HG03378 (cell line): ENCODE data around the gene OR4C16.

ENCODE experiments used
- ATAC-seq: cut with Tn5 transposase; IDR thresholded peaks from one replicate; pipeline ENCODE4 v1.9.1; 2021; ENCODE audit warnings: mild to moderate bottlenecking, moderate library complexity; ENCODE audit not compliant: unreplicated experiment

Gene OR4C16, protein sequence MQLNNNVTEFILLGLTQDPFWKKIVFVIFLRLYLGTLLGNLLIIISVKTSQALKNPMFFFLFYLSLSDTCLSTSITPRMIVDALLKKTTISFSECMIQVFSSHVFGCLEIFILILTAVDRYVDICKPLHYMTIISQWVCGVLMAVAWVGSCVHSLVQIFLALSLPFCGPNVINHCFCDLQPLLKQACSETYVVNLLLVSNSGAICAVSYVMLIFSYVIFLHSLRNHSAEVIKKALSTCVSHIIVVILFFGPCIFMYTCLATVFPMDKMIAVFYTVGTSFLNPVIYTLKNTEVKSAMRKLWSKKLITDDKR

DNA sequence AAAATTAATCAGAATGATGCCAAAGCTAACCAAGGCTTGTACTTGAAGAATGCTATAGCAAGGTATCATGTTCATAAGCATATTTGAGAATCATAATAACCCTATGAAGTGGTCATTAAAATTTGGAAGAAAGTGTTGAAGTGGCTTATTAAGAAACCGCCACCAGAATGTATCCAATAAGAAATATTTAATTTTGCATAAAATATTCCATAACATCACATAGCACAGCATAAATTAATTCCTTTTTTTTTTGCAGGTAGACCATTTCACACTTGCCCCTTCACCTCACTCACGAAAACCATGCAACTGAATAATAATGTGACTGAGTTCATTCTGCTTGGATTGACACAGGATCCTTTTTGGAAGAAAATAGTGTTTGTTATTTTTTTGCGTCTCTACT, at the start of gene OR4C16:
OR4C16 (plus strand) TSS at position 301 of the 400 bp plus-strand sequence; CDS start at position 301, 0 bp downstream.
- ATAC-seq = no peak

DNA sequence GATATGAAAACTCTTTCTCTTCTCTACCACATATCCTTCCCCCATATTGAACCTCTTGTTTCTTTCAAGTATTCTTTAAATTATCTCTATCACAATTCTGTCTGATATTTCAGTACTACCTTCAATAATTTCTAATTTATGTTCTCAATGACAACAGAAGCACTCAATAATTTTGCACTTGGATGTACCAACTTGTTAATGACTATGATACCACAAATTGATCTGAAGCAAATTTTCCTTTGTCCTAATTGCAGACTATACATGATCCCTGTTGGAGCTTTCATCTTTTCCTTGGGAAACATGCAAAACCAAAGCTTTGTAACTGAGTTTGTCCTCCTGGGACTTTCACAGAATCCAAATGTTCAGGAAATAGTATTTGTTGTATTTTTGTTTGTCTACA, 17.8 kb upstream of the OR4C16 start, which contains the start of gene OR4C15:
OR4C15 (plus strand) TSS at position 301 of the 400 bp plus-strand sequence; CDS start at position 301, 0 bp downstream.
- no peak for ATAC-seq

- no peak for ATAC-seq
Observed at GRCh38 chr11:55572548-55572947, 620 bp downstream of the OR4C16 start.

DNA sequence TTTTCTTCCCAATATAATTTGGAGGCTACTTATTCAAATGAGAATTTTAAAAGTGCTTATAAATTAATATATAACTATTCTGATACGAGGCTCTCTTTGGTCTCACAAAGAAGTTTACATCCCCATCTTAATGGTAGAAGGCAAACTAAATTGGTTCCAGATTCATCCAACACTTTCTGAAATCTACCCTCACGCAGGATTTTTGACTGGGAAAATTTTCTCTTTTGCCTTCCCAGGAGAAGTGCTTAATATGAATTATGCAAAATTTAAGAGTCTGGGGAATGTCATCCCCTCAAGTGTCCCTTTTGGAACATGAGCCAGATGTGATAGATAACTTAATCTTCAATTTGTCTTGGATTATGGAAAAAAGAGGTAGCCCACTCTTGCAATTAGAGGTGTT, 35.6 kb downstream of the OR4C16 start, which contains the start of gene OR4C11:
OR4C11 (minus strand) TSS at position 101 of the 400 bp plus-strand sequence. CDS start 3,272 bp downstream, outside the sequence.
- ATAC-seq = no peak
